ENCODE measurements around the gene GMCL1. TPM values are rescaled to one million over a fixed set of nuclear protein-coding genes. Genes with fewer than 3 reads are reported as not detected.

Gene GMCL1, protein sequence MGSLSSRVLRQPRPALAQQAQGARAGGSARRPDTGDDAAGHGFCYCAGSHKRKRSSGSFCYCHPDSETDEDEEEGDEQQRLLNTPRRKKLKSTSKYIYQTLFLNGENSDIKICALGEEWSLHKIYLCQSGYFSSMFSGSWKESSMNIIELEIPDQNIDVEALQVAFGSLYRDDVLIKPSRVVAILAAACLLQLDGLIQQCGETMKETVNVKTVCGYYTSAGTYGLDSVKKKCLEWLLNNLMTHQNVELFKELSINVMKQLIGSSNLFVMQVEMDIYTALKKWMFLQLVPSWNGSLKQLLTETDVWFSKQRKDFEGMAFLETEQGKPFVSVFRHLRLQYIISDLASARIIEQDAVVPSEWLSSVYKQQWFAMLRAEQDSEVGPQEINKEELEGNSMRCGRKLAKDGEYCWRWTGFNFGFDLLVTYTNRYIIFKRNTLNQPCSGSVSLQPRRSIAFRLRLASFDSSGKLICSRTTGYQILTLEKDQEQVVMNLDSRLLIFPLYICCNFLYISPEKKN
- 5.7 and 8.5 TPM in 2 replicates for total RNA-seq

DNA sequence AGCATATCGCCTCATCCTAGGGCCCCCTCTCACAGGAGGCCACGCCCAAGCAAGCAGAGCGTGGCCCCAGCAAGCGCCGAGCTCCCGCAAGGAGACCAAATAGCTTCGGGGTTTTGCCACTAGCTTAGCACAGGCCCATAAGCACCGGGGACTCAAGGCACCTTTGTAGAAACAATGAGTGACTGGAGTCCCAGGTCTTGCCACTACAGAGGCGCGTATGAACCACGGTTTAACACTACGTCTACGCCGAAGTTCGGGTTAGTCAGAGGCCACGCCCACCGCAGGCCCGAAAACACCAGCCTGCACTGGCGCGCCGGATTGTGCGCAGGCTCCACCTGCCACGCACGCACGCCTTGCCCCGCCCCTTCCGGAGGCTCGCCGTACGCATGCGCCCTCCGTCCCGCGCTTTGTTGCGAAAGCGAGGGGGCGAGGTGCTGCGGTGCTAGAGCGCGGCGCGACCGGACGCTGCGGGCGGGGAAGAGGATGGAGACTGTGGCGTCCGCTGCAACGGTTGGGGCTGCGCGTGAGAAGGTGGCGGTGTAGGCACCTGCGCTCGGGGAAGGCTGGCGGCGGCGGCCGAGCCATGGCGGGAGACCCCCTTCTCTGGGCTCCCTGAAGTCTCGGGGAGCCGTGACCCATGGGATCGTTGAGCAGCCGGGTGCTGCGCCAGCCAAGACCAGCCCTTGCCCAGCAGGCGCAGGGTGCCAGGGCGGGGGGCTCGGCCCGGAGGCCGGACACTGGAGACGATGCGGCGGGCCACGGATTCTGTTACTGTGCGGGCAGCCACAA lies at the start of gene GMCL1:
Gene GMCL1, plus strand, starts transcription at position 405 of the 789 bp plus-strand sequence. Its CDS starts 233 bp downstream, at position 638.

DNA sequence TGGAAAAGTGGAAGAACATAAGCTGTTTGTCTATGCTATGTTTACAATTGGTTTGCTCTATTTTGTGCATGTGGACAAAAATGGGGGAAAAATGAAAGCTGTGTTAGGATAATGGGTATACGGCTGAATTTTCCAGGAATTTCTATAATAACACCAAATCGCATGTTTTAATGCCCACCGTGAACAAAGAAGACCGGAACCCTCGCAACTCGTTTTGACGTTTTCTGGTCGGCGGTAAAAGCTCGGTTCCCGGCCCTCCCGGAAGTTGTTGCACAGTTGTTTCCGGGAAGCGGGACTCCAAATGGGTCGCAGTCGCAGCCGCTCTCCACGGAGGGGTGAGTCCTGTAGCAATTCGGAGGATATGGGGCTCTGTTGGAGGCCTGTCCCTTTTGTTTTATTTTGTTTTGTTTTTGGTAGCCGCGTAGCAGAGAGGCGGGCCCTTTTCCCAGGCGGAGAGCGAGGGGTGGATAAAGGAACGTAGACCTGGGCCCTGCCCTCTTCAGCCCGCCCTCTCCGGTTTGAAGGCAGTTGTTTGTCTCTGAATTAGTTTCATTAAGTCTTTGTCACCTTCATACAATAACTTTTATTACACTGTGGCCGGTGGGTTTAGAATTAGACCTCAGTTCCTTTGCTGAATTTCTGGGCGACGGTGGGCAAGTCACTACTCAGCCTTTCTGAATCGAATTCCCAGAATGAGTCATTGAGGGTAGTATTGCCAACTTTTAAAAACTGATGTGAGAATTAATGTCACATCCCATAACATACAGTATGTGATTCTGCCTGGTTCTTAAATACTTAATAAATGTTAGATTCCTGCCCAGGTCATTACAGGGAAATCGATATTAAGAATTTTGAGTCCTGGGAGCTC lies 64.5 kb downstream of the GMCL1 start, which contains the start of gene SNRNP27:
Gene SNRNP27, plus strand, starts transcription at position 273 of the 868 bp plus-strand sequence. Its CDS starts 29 bp downstream, at position 302.

DNA sequence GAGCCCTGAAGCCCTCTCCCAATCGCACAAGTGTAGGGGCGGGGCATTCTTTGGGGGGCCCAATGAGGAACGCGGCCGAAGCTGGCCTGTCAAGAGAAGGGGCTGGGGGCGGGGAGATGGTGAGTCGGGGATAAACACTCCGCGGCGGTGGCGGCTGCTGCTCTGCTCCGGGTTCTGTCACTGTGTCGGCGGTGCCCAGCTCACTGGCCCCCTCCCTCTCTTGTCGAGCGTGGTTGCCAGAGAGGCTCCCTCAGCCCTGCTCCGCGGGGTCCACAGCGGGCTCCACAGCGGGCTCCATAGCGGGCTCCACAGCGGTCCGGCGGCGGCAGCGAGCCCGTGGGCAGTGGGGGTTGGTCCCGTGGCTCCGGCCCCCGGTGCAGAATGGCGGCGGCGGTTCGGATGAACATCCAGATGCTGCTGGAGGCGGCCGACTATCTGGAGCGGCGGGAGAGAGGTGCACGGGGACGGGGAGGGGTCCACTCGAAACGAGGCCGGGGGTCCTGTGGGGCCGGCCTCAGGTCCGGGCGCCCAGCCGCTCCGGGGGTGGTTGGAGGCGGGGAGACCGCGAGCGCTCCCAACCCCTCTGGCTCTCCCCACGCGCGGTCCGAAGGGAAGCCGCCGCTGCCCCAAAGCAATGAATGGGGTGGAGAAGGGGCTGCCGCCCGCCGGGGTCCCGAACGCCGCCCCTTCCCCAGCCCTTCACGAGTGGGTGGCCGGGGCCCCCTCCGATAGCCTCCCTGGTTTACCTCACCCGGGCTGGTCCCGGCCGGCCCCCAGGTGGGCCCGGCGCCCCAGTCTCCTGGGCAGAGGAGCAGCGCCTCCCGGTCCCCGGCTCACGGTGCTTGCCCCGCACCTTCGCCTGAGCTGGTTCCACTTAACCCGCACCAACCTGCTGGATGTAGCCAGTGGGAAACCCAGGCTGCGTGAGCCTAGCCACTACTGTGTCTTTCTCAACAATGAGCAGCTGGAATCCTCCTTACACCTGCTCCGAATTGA lies 85.8 kb downstream of the GMCL1 start, which contains the start of gene MXD1:
Gene MXD1, plus strand, starts transcription at position 160 of the 996 bp plus-strand sequence. Its CDS starts 222 bp downstream, at position 382.

Other genes with a start within 250 kb of the GMCL1 start
- gene AAK1, start 185.9 kb upstream of the GMCL1 start, total RNA-seq, result 17.5 and 20.7 TPM in 2 replicates
- 50.9 and 87.0 TPM in 2 replicates for gene ANXA4, start 87.5 kb upstream of the GMCL1 start, total RNA-seq
- gene SNRNP27, start 64.3 kb downstream of the GMCL1 start, total RNA-seq, result 24.6 and 31.3 TPM in 2 replicates
- 5.3 and 5.8 TPM in 2 replicates for gene MXD1, start 85.4 kb downstream of the GMCL1 start, total RNA-seq
- 0.14 and 0.28 TPM in 2 replicates for gene ASPRV1, start 132.0 kb downstream of the GMCL1 start, total RNA-seq